GM10847 (cell line): ENCODE measurements around the gene TSPAN8.

ENCODE experiments used
- POLR2A ChIP-seq: IDR thresholded peaks from 2 replicates; pipeline ENCODE4 v1.6.1; 2011; ENCODE audit not compliant: insufficient read length; ENCODE audit errors: extremely low read depth

Gene TSPAN8

DNA sequence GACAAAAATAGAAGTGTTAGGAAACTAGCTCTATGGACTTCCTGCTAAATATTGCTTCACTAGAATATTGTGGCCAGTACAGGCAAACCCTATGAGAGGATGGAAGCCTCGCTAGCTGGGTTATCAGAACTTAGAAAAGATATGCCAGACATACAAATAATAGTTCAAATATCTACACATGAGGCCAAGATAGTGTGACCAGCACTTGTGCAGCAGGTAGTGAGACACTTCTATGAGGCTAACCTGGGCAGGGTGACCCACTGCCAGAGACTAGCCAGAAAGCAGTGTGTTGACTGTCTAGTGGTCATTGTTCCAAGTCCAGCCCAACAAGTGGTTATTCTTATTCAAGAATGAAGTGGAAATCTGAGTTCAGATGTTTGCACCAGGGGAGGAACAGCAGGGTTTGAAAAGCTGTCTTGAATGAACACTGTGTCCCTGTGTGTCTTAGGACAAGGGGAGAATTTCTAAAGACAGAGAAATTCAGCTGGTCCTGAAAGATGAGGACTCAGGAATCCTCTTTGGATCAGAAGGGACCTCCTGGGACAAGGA is 16.3 kb downstream of the TSPAN8 start:
- no peak for TF ChIP-seq POLR2A

DNA sequence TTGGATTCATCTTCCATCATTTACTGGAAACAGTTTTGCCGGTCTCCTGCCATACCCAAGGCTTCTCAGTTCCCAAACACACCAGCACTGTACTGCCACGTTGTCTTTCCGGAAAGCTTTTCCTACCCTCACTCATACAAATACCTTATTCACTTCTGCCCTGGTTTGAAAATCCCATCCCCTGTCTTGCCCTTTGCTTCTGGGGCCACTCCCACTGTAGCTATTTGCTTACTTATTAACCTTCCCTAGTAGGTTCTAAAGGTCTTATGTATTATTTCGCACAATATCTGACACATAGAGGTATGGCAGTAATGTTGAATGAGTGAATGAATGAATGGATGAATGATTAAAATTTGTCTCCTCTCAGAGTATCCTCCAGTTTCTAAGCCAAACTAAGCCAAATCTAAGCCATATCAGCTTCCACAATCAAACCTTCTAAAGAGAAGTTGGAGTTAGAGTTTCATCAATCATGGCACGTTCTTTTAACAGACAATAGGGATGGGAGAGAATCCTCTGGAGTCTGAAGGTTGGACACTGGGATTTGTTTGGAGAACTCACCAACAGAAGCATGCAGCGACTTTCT is 18.6 kb downstream of the TSPAN8 start:
- no peak for TF ChIP-seq POLR2A

DNA sequence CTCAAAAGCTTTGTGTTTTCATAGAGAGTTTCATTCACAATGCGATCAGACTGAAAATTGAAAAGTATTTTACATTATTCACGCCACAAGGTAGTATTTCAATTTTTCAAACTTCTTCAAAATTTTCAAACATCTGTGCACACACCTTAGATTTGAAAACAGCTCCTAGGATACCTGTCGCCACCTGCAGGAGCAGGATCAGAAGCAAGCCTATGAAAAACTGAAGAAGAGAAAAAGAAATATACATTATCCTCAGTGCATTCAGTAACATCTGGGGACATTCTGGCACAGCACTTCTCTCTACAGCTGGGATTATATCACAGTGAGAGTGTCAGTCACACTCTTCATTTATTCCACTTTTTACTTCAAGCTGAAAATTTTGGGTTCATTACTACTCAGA is 19.8 kb downstream of the TSPAN8 start:
- TF ChIP-seq POLR2A, result no peak

DNA sequence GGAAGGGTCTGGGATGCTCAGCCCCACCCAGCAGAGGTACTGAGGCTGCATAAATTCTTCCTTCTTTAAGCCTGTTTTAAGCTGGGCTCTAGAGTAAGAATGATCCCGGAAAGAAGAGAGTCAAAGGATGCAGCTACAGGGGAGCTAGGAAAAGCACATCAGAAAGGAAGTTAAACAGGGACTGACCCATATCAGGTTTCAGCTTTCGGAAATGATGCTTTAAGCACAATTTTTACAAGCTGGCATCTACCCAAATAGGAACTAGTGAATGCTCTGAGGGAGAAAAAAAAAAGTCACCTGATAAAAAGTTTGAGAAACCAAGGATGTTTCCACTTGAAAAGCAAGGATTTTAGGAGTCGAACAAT is 22.0 kb downstream of the TSPAN8 start:
- no peak for TF ChIP-seq POLR2A

DNA sequence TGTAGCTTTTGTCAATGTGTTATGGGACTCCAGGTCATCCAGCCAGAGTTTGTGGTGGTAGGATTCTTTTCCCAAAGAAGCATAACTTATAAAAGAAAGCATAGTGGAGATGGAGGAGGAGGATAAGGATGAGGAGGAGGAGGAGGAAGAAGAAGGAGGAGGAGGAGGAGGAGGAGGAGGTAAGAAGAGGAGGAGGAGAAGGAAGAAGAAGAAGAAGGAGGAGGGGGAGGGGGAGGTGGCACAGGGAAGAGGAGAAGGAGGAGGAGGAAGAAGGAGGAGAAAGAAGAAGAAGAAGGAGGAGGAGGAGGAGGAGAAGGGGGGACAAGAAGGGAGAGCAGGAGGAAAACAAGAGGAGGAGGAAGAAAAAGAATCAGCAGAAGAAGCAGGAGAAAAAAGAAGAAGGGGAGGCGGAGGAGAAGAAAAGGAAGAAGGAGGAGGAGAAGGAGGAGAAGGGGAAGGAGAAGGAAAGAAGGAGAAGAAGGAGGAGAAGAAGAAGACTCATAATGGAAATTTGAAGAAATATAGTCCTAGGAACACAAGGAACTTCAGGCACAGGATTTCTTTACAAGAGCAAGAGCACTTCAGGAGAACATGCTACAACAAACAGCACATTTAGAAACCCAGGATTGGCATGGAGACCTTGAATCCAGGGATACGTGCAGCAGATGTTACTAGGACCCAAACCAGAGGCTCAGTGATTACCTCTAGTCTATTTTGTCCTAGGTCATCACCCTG is 22.6 kb downstream of the TSPAN8 start:
- no peak for TF ChIP-seq POLR2A

DNA sequence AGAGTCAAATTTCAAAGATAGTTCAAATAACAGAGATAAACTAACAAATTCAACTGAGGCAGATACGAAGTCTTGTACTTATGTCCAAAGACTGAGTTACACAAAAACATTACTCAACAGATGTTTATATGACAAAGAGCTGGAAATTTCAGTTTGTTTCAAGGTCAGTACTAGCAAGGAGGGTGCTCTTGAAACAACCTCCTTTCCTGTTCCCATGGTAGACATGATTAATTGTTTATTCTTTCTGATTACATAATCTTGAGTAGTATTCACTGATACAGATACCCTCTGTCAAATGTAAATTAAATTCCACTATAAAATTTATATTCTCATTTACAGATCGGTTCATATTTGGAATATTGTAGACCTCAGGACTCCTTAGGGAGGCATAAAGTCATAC is 23.4 kb downstream of the TSPAN8 start:
- TF ChIP-seq POLR2A, result no peak

DNA sequence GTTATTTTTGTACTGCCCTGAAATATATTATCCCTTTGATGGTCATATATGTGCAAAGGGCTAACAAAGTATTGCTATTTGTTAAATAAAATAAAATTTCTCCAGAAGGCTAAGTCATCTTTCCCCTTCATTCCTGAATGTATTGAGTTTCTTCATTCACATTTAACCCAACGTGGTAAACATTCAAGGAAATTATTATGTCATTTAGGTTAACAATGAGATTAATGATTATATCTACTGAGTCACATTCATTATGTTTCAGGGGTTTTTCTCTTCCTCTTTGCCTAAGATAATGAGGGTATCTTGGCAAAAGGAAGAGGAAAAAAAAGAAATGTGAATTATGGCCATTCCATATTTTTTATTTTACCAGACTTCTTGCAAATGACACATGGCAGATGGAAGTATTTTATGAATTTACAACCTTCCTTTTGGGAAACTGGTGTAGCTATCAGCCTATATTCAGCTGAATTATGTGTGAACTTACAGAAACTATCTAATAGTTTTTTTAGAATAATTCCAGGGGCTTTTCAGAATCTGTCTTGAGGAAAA is 27.2 kb downstream of the TSPAN8 start:
- no peak for TF ChIP-seq POLR2A

DNA sequence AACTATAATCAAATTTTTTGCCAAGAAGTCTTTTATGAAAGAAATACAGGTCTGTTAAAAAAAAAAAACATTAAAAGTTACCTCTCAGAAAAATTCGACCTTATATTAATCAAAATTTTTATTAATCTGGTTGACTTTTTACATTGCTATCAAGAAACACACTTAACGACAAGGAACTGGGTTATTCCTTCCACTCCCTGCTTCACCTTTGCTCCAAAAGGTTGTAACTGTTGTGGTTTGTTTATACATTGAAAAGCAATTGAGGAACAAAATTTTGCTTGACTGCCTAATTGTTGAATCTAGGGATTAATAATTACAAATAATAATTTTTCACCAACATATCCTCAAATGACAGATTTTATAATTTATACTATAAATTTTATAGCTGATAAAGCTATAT is 28.4 kb downstream of the TSPAN8 start:
- no peak for TF ChIP-seq POLR2A

DNA sequence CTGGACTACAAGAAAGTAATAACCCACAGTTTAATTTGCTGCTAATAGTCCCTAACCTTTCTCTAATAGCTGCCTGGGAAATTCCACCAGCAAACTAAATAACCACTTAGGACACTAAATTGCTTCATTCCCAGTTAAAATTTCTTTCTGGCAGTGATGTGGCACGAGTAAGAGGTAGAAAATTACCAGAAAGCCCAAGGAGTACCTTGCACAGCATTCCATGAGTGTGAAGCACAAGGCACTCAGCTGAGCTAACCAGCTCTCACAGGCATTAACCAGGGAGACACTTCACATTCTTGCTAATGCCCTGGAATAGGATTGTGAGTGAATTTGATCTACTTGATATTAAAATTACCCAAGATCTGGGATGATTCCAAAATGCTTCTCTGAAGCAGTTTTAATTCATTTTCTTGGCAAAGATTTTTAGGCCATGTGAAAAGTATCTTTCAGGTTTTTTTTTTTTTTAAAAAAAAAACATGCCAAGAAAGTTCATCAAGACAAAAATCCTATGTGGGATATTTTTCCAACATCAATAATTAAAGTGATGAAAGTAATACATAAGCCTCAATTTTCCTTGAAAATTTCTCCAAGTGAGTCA is 29.5 kb downstream of the TSPAN8 start:
- no peak for TF ChIP-seq POLR2A

DNA sequence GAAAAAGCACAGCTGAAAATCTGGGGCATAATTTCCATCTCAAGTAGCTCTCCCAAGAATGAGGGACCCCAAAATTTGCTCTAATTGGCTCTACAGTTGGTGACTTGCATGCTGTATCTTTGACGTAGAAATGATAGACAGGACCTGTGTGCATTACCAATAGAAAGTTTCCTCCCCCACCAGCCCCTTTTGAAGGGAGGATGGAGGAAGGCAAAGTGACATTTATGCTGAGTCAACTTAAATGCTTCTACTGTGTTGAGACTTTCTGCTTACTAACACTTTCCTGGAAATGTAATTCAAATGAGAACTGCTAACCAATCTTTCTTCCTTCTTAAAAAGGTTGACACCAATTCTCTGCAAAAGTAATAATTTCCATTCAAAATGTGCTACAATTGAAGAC is 31.9 kb downstream of the TSPAN8 start:
- no peak for TF ChIP-seq POLR2A

DNA sequence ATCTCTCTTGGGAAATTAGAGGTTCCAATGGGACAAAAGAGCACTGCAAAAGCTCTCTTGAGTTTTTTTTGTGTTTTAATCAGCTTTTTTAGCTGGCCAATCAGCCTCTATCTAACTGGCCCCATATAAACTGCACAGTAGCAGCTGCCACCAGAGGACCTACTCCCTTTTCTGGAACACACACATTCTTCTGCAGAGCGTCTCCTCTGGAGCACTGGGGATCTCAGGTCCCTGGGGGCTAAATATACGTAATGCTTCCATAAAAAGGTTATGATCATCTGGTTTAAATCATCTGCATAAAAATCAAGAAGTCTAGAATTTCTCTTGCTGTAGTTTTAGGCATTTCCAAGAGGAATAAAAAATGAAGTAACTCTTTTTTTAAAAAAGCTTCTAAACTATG is 32.3 kb downstream of the TSPAN8 start:
- TF ChIP-seq POLR2A, result no peak

DNA sequence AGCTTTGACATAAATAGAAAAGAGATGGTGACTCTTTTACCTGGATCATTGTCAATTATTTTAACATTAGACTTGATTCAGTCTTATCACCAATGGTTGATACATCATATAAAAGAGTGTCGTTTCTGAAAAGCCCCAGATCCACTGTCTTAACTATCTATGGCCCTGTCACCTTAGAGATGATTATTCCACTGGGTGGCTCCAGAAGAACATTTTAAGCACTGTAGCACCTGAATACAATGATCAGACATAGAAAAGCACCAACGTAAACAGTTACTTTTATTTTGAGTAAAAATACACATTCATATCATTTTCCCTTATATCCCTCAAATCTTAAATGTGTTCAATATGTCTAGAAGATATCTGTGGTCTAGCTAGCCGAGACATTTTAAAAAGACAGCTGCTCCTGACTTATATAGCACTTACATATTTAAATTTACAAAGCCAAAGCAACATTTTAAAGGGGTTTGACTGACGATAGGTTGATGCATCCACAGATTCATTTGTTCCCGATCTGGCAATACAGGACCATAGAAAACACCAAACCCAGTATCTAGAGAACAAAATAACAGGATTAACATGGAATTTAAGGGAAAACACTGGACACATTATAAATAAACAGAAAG is 32.9 kb downstream of the TSPAN8 start:
- TF ChIP-seq POLR2A, result no peak

DNA sequence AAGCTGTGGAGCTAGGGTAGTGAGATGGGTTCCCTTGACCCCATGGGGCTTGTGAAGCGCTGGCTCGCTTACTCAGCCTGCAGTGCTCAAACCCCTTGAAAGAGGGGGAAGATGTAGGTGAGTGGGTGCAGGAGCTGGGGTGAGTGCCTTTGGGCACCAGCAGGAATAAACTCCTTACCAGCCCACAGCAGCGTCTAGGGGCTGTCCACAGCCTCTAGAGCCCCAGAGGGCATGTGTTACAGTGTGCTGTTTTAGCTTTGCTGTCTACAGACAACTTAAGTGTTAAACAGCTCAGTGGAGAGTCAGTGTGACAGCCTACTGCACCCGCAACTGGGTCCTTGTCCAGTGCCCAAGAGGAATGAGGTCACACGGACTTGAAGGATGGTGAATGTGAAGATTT is 48.0 kb downstream of the TSPAN8 start:
- no peak for TF ChIP-seq POLR2A

DNA sequence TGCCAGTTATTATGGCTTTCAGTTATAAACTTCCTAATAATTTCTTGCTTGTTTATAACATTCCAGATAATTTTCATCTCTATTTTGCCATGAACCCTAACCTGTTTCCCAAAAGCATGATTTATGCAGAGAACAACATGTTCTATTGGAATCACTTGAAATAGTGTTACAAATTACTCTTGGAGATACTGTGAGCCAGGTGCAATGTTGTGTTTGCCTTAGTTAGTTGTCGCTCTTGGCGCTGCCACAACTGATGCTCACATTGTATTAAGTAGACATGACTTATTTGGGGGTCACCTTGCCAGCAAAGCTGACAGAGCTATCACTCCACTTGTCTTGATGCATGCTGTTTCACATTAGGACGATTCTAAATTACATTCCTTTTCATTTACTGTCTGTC is 49.4 kb downstream of the TSPAN8 start:
- TF ChIP-seq POLR2A, result no peak

DNA sequence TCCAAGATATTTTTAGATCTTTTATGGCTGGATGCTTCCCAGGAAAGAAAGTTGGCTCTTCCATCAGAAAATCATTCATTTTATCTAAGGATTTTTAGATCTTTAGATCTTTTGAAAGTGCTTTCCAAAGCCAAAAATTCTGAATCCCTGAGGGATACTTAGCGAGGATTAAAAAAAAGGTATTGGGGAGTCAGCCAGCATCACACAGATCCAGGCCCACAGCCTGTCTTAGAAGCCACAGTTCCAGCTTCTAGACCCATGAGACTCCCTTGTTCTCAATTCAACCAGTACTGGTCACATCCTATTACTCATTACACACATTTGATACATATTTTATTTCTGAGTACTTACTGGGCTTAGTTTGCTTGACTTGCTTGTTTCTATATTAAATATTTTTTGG is 49.9 kb downstream of the TSPAN8 start:
- no peak for TF ChIP-seq POLR2A

DNA sequence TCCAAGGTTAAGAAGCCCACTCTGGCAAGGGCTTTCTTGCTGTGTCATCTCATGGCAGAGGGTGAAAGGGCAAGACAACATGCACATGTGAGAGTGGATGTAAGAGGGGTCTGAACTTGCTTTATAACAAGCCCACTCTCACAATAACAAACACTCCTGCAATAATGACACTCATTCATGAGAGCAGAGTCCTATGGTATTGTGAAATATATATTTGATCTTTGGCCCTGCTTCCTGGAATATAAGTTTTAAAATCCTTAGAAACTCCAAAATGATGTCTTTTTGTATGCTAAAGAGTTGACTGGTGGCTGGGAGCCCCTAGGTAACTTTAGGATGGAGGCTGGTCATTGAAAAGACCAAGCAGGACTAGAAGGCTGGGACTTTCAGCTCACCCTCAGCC is 51.8 kb downstream of the TSPAN8 start:
- no peak for TF ChIP-seq POLR2A

DNA sequence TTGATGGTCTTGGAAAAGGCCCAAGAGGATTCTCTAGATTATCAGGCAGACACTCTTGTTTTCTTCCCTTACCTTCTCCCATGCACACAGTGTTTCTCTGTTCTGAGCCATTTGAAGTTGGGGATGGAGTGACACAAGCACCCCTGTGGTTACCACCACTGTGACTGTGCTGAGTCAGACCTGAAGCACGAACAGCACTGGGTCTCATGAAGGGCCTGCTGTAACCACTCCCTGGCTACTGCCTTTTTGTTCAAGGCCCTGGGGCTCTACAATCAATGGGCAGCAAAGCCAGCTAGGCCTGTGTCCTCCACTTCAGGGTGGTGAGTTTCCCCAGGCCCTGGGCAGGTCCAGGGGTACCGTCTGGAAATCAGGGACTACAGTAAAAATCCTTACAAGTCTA is 65.5 kb downstream of the TSPAN8 start:
- no peak for TF ChIP-seq POLR2A

DNA sequence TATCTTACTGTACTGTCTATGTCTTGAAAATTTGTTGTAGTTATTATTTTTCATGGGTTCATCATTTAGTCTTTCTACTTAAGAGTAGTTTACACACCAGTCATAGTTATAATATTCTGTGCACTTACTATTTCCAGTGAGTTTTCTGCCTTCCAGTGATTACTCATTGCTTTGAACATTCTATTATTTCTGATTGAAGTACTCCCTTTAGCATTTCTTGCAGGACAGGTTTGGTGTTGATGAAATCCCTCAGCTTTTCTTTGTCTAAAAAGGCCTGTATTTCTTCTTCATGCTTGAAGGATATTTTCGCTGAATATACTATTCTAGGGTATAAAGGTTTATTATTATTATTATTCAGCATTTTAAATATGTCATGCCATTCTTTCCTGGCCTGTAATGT is 66.8 kb downstream of the TSPAN8 start:
- no peak for TF ChIP-seq POLR2A
